CD4-positive, alpha-beta T cell (primary cell): ENCODE measurements around the gene NDUFS6. TPM values are rescaled to one million over a fixed set of nuclear protein-coding genes. Genes with fewer than 3 reads are reported as not detected.
"Not testable (repeated sequence)": the region's sequence is repeated elsewhere in the genome, so short reads cannot be mapped to it uniquely, and the experiment has no call there.

ENCODE experiments used
- ATAC-seq: fragments of 200-7000 bp; cut with Tn5 transposase; one replicate; pipeline ENCODE4 v1.10.0; 2022; ENCODE audit warnings: mild to moderate bottlenecking; ENCODE audit not compliant: poor library complexity
- CTCF ChIA-PET: fragments of 350-600 bp; sonication (Branson Sonifier 250); formaldehyde crosslinking; loops from one replicate; lab custom pipeline; 2021; ENCODE audit warnings: antibody characterized with exemption, inconsistent platforms; lab: Charles Lee
- POLR2A ChIA-PET: fragments of 350-600 bp; sonication (Branson Sonifier 250); formaldehyde crosslinking; loops from one replicate; lab custom pipeline; 2021; ENCODE audit warnings: antibody characterized with exemption, inconsistent platforms; lab: Charles Lee
- DNase-seq, 14 experiments: peaks; one replicate each; pipeline ENCODE4 v3.0.0-alpha.2; 2013 to 2020; ENCODE audit warnings: mixed read lengths in 2 of 14
- H3K27ac ChIP-seq, 2 donors: one replicate each; pipeline versions ENCODE4 v1.5.1 to v1.7.0; 2013; ENCODE audit warnings: low read length in 2 of 2, low read depth in 1 of 2, mild to moderate bottlenecking in 1 of 2
- H3K27me3 ChIP-seq, 2 experiments: 1 replicate in 1 of 2; 2 replicates in 1 of 2; pipeline versions ENCODE4 v1.6.1 to v1.7.0; 2013; ENCODE audit warnings: low read length in 2 of 2, control low read depth in 1 of 2, mild to moderate bottlenecking in 1 of 2, moderate library complexity in 1 of 2; ENCODE audit not compliant: insufficient read depth in 2 of 2, control insufficient read depth in 1 of 2
- H3K36me3 ChIP-seq: one replicate; pipeline ENCODE4 v1.6.1; 2013; ENCODE audit warnings: low read length, control low read depth; ENCODE audit not compliant: insufficient read depth
- H3K4me1 ChIP-seq: one replicate; pipeline ENCODE4 v1.6.1; 2013; ENCODE audit warnings: low read length, control low read depth; ENCODE audit not compliant: insufficient read depth
- H3K4me3 ChIP-seq: one replicate; pipeline ENCODE4 v1.5.1; 2013; ENCODE audit warnings: mild to moderate bottlenecking, low read length, moderate library complexity
- H3K9me3 ChIP-seq, 2 experiments: 1 replicate in 1 of 2; 2 replicates in 1 of 2; pipeline versions ENCODE4 v1.6.1 to v1.7.0; 2013; ENCODE audit warnings: low read length in 2 of 2, mild to moderate bottlenecking in 2 of 2, control low read depth in 1 of 2, moderate library complexity in 1 of 2; ENCODE audit not compliant: control insufficient read depth in 1 of 2, insufficient read depth in 1 of 2
- H3K27ac Mint-ChIP-seq: one replicate; pipeline ENCODE4 v1.8.0; 2020; ENCODE audit warnings: mixed read lengths
- H3K27me3 Mint-ChIP-seq: one replicate; pipeline ENCODE4 v1.8.0; 2021; ENCODE audit warnings: mixed read lengths
- H3K36me3 Mint-ChIP-seq: one replicate; pipeline ENCODE4 v1.8.0; 2021; ENCODE audit warnings: low read depth, mixed read lengths
- H3K4me1 Mint-ChIP-seq: one replicate; pipeline ENCODE4 v1.8.0; 2021; ENCODE audit warnings: low read depth, mixed read lengths
- H3K4me3 Mint-ChIP-seq: one replicate; pipeline ENCODE4 v1.8.0; 2020; ENCODE audit warnings: mild to moderate bottlenecking, mixed read lengths
- H3K9me3 Mint-ChIP-seq: one replicate; pipeline ENCODE4 v1.8.0; 2020; ENCODE audit warnings: mixed read lengths
- CTCF ChIP-seq: fragments of 200-600 bp; IDR thresholded peaks from one replicate; pipeline ENCODE4 v1.8.0; 2022; ENCODE audit warnings: antibody characterized with exemption, mild to moderate bottlenecking
- intact Hi-C, 2 experiments: fragments of 100-400 bp; cut with DNase I in 1 of 2; cut with micrococcal nuclease in 1 of 2; formaldehyde crosslinking; loops; one replicate each; pipeline versions ENCODE4 v1.15.1 to v1.9.0; 2023 to 2025; cut with DNase I, micrococcal nuclease
- total RNA-seq, 174 experiments: library from RNA in 2 of 174; stranded (reverse) in 2 of 174; gene quantifications; one replicate each; pipeline ENCODE4 v1.2.3 and lab custom pipeline; 2021 to 2026

NDUFS6 gene
- total RNA-seq, 2 experiments from 2014 or later: 13.1 to 17.5 TPM

- no peak overlapping the region for H3K27ac ChIP-seq
- Mint-ChIP-seq H3K4me3 (no peak overlapping the region), H3K36me3 (no peaks in the 10 kb centered on the region), H3K27me3 (peaks cover 30% of the 10 kb centered on the region), H3K9me3 (no peaks in the 10 kb centered on the region), H3K27ac (no peak overlapping the region), H3K4me1 (no peaks in the 10 kb centered on the region)
- H3K9me3 ChIP-seq: peaks cover 0 to 22% of the 10 kb centered on the region in 2 experiments
- no peaks in the 10 kb centered on the region for H3K36me3 ChIP-seq
- H3K4me1 ChIP-seq: no peaks in the 10 kb centered on the region
- no peak for DNase-seq
- CTCF ChIA-PET: no interaction called here
- POLR2A ChIA-PET: no interaction called here
- intact Hi-C loops: no loop called here
- no peak overlapping the region for H3K4me3 ChIP-seq
- peaks cover 2 to 16% of the 10 kb centered on the region in 2 experiments for H3K27me3 ChIP-seq
- no peak for TF ChIP-seq CTCF
- no peak for ATAC-seq
Observed at GRCh38 chr5:1842004-1842819, 41.0 kb downstream of the NDUFS6 start.

- H3K27ac Mint-ChIP-seq, H3K4me3 ChIP-seq, H3K4me1 ChIP-seq, CTCF ChIA-PET, DNase-seq, H3K4me1 Mint-ChIP-seq, POLR2A ChIA-PET, H3K36me3 Mint-ChIP-seq, ATAC-seq, H3K9me3 Mint-ChIP-seq, H3K4me3 Mint-ChIP-seq, H3K36me3 ChIP-seq, intact Hi-C loops, H3K27ac ChIP-seq: not testable (repeated sequence)
- peaks cover 0 to 21% of the 10 kb centered on the region in 2 experiments for H3K9me3 ChIP-seq
- peaks cover 42% of the 10 kb centered on the region for H3K27me3 Mint-ChIP-seq
- peaks cover 0 to 17% of the 10 kb centered on the region in 2 experiments for H3K27me3 ChIP-seq
Observed at GRCh38 chr5:1843761-1844160, 42.6 kb downstream of the NDUFS6 start.

DNA sequence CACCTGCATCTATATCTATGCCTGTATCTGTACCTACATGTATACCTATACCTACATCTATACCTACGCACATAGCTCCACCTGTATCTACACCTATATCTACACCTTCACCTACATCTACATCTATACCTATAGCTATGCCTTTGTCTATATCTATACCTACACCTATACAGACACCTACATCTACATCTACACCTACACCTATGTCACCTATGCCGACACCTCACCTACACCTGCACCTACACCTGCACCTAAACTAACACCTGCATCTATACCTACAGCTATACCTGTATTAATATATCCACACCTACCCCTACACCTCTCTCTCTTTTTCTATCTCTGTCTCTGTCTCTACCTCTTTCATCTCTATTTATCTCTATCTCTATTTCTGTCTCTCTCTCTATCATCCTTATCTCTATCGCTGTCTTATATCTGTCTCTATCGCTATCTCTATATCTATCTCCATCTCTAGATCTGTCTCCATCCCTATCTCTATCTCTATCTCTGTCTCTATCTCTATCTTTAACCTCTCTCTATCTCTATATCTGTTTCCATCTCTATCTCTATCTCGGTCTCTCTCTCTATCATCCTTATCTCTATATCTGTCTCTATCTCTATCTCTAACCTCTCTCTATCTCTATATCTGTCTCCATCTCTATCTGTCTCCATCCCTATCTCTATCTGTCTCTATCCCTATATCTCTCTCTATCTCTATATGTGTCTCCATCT lies 43.7 kb downstream of the NDUFS6 start:
- H3K27ac Mint-ChIP-seq: no peak overlapping the region
- CTCF ChIA-PET: no interaction called here

More for the DNA sequence above, 43.7 kb downstream of the NDUFS6 start:
- POLR2A ChIA-PET: no interaction called here
- Mint-ChIP-seq H3K4me1 (no peaks in the 10 kb centered on the region), H3K9me3 (no peaks in the 10 kb centered on the region), H3K27me3 (peaks cover 41% of the 10 kb centered on the region), H3K36me3 (no peaks in the 10 kb centered on the region), H3K4me3 (no peak overlapping the region)
- peaks cover under 1 to 23% of the 10 kb centered on the region in 2 experiments for H3K27me3 ChIP-seq
- no peak overlapping the region for H3K4me3 ChIP-seq
- no peaks in the 10 kb centered on the region for H3K4me1 ChIP-seq
- TF ChIP-seq CTCF: no peak
- ATAC-seq: no peak
- no peaks in the 10 kb centered on the region for H3K36me3 ChIP-seq
- intact Hi-C loops: no loop called here
- H3K9me3 ChIP-seq: peaks cover 0 to 24% of the 10 kb centered on the region in 2 experiments
- no peak for DNase-seq
- no peak overlapping the region for H3K27ac ChIP-seq
